Prostate gland (tissue), 2 donors: ENCODE results near the gene CACNA1E. TPM values are rescaled to one million over a fixed set of nuclear protein-coding genes. Genes with fewer than 3 reads are reported as not detected.

Source experiments
- DNase-seq: peaks from one replicate; pipeline ENCODE4 v3.0.0-alpha.2; 2019; ENCODE audit warnings: low spot score
- H3K27ac ChIP-seq, 2 donors: fragments of 200-600 bp; sonication (generic); 2 replicates each; pipeline ENCODE4 v1.5.1; 2017 to 2019
- H3K27me3 ChIP-seq: fragments of 200-600 bp; sonication (generic); replicated peaks from 2 replicates; pipeline ENCODE4 v1.5.1; 2019; ENCODE audit not compliant: insufficient read depth
- H3K36me3 ChIP-seq, 2 donors: fragments of 200-600 bp; sonication (generic); 1 replicate in 1 of 2; 2 replicates in 1 of 2; pipeline versions ENCODE4 v1.5.1 to v1.8.1; 2017 to 2019
- H3K4me1 ChIP-seq: fragments of 200-600 bp; sonication (generic); replicated peaks from 2 replicates; pipeline ENCODE4 v1.5.1; 2019
- H3K4me3 ChIP-seq, 2 donors: fragments of 200-600 bp; sonication (generic); 2 replicates each; pipeline ENCODE4 v1.5.1; 2017 to 2019
- H3K9me3 ChIP-seq: fragments of 200-600 bp; sonication (generic); 2 replicates; pipeline ENCODE4 v1.5.1; 2017
- CTCF ChIP-seq, 4 experiments: fragments of 200-600 bp in 2 of 4; fragments of 450-650 bp in 2 of 4; sonication (generic) in 2 of 4; IDR thresholded peaks; 1 replicate in 3 of 4; 2 replicates in 1 of 4; pipeline ENCODE4 v1.5.1; 2016 to 2019; ENCODE audit warnings: antibody characterized with exemption in 4 of 4, mild to moderate bottlenecking in 2 of 4, moderate library complexity in 2 of 4
- POLR2A ChIP-seq: fragments of 450-650 bp; IDR thresholded peaks from one replicate; pipeline ENCODE4 v1.6.1; 2016; ENCODE audit warnings: antibody characterized with exemption, mild to moderate bottlenecking
- POLR2AphosphoS5 ChIP-seq: sonication (generic); formaldehyde crosslinking; IDR thresholded peaks from one replicate; pipeline ENCODE4 v1.6.1; 2017; ENCODE audit warnings: antibody characterized with exemption
- WGBS: methylation state at CpG from one replicate; pipeline ENCODE4 v1.1.5; 2018; 5-methylcytosine and 5-hydroxymethylcytosine counted together
- intact Hi-C: fragments of 100-400 bp; cut with DNase I; formaldehyde crosslinking; loops from one replicate; pipeline ENCODE4 v1.14.2; 2022
- total RNA-seq, 2 donors: library from RNA; depleted of rRNA; stranded (reverse); fragments of >200 nt; gene quantifications; one replicate each; pipeline ENCODE4 v1.1.0, GENCODE V29; 2016

Gene CACNA1E
- total RNA-seq, 2 donors from 2014 or later, result 4.1 TPM; not detected in 1

GRCh38 chr1:181453541-181454201 is 29.6 kb upstream of the CACNA1E start:
- intact Hi-C loops, result no loop called here
- TF ChIP-seq CTCF (IDR thresholded peaks at IDR 0.05) (no peak), POLR2A (no peak), POLR2AphosphoS5 (no peak)
- Histone ChIP-seq H3K27ac (no peak overlapping the region), H3K9me3 (no peaks in the 10 kb centered on the region), H3K27me3 (no peaks in the 10 kb centered on the region), H3K4me1 (no peaks in the 10 kb centered on the region), H3K4me3 (no peak overlapping the region), H3K36me3 (no peaks in the 10 kb centered on the region)
- WGBS, result 91% methylated on average over 3 of the region's 3 CpGs
- DNase-seq, result no peak

GRCh38 chr1:181456551-181456950 is 26.8 kb upstream of the CACNA1E start:
- DNase-seq, result no peak
- 70% methylated on average over 3 of the region's 3 CpGs for WGBS
- intact Hi-C loops, result no loop called here
- Histone ChIP-seq H3K27me3 (no peaks in the 10 kb centered on the region), H3K36me3 (no peaks in the 10 kb centered on the region), H3K27ac (no peak overlapping the region), H3K9me3 (no peaks in the 10 kb centered on the region), H3K4me1 (no peaks in the 10 kb centered on the region), H3K4me3 (no peak overlapping the region)
- TF ChIP-seq POLR2A (no peak), POLR2AphosphoS5 (no peak), CTCF (IDR thresholded peaks at IDR 0.05) (no peak)

GRCh38 chr1:181458419-181458818 is 24.9 kb upstream of the CACNA1E start:
- no peak for DNase-seq
- H3K4me1 ChIP-seq, result no peaks in the 10 kb centered on the region
- H3K27me3 ChIP-seq, result no peaks in the 10 kb centered on the region
- TF ChIP-seq CTCF (IDR thresholded peaks at IDR 0.05) (no peak), POLR2AphosphoS5 (no peak), POLR2A (no peak)
- intact Hi-C loops, result no loop called here
- H3K36me3 ChIP-seq, result no peaks in the 10 kb centered on the region
- WGBS, result 75% methylated on average over 2 of the region's 2 CpGs
- H3K4me3 ChIP-seq, result no peak overlapping the region
- H3K27ac ChIP-seq, result no peak overlapping the region
- no peaks in the 10 kb centered on the region for H3K9me3 ChIP-seq

- TF ChIP-seq POLR2AphosphoS5 (no peak), POLR2A (no peak), CTCF (IDR thresholded peaks at IDR 0.05) (no peak)
- no peak for DNase-seq
- H3K9me3 ChIP-seq, result no peaks in the 10 kb centered on the region
- intact Hi-C loops, result no loop called here
- no peak overlapping the region for H3K4me3 ChIP-seq
- no peaks in the 10 kb centered on the region for H3K27me3 ChIP-seq
- WGBS, result 92% methylated on average over 2 of the region's 2 CpGs
- no peak overlapping the region for H3K27ac ChIP-seq
- no peaks in the 10 kb centered on the region for H3K4me1 ChIP-seq
- no peaks in the 10 kb centered on the region for H3K36me3 ChIP-seq
Measured at GRCh38 chr1:181459067-181459466, 24.2 kb upstream of the CACNA1E start.

- 8% methylated on average over 5 of the region's 5 CpGs for WGBS
- H3K4me3 ChIP-seq, result no peak overlapping the region
- no peaks in the 10 kb centered on the region for H3K27me3 ChIP-seq
- TF ChIP-seq CTCF (IDR thresholded peaks at IDR 0.05) (peak in 1 of 4 experiments; percentile 13), POLR2AphosphoS5 (peak; percentile 39), POLR2A (no peak)
- intact Hi-C loops, result no loop called here
- no peaks in the 10 kb centered on the region for H3K4me1 ChIP-seq
- peak; percentile 17 for DNase-seq
- H3K9me3 ChIP-seq, result no peaks in the 10 kb centered on the region
- no peaks in the 10 kb centered on the region for H3K36me3 ChIP-seq
- H3K27ac ChIP-seq, result no peak overlapping the region
Measured at GRCh38 chr1:181469829-181470228, 13.5 kb upstream of the CACNA1E start.
